ENCODE results near the gene DDX6.
"Not testable (repeated sequence)": the region's sequence is repeated elsewhere in the genome, so short reads cannot be mapped to it uniquely, and the experiment has no call there.

Gene DDX6, protein sequence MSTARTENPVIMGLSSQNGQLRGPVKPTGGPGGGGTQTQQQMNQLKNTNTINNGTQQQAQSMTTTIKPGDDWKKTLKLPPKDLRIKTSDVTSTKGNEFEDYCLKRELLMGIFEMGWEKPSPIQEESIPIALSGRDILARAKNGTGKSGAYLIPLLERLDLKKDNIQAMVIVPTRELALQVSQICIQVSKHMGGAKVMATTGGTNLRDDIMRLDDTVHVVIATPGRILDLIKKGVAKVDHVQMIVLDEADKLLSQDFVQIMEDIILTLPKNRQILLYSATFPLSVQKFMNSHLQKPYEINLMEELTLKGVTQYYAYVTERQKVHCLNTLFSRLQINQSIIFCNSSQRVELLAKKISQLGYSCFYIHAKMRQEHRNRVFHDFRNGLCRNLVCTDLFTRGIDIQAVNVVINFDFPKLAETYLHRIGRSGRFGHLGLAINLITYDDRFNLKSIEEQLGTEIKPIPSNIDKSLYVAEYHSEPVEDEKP

DNA sequence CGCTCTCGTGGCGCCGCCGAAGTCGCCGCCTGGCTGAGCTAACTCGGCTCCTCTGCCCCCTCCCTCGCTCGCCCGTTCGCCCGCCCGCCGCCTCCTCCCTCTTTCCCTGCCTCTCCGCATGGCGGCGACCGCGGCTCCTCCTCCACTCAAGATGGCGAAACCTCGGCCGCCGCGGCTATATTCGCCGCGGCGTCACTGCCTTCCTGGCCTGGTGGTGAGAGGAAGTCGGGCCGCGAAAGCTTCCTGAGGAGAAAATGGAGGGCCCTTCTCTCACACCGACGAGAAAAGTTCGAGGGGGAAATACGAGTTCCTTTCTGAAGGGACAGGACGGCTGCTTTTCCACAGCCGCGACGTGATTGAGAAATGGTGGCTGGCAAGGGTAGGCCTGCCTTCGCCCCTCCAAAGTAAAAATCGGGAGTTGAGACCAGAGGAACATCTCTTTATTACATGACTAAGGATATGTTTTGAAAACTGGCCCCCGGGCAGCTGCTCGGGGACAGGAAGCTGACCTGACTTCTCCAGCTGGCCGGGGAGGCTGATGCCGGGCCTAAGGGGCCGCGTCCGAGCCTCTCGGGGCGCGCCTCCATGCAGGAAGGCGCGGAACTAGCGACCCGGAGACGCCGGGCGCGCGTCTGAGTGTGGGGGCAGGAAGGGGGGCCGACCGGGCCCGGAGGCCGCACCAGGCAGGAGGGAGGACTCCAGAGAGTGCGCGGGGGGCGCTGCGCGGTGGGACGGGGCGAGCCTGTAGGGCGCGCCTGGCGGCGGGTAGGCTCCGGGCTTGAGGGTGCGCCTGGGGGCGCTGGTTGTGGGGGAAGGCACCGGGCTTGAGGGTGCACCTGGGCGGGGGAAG is at the start of gene DDX6:
Gene DDX6 (minus strand): TSS at position 54 of the 850 bp plus-strand sequence. CDS start 4,913 bp downstream, outside the sequence.
- DNase-seq (ENCODE audit: low read depth in 2 of 2) = peak; percentile 81 to 83

DNA sequence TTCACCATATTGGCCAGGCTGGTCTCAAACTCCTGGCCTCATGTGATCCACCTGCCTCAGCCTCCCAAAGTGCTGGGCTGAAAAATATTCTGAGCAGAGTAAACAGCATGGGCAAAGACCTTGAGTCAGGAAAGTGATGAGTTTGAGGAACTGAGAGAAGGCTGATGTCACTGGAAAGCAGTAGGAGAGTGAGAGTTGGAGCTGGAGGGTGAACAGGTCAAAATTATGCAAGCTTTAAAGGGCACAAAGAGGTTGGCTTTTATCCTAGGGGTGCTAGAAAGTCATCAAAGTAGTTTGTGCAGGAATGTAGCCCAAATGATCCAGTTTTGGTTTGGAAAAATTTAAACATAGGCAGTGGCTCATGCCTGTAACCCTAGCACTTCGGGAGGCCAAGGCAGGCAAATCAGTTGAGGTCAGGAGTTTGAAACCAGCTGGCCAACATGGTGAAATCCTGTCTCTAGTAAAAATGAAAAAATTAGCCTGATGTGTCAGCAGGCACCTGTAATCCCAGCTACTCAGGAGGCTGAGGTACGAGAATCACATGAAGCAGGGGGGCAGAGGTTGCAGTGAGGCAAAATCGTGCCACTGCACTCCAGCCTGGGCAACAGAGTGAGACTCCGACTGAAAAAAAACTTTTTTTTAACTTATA is 48.1 kb upstream of the DDX6 start:
- DNase-seq (ENCODE audit: low read depth in 2 of 2) = no peak

DNA sequence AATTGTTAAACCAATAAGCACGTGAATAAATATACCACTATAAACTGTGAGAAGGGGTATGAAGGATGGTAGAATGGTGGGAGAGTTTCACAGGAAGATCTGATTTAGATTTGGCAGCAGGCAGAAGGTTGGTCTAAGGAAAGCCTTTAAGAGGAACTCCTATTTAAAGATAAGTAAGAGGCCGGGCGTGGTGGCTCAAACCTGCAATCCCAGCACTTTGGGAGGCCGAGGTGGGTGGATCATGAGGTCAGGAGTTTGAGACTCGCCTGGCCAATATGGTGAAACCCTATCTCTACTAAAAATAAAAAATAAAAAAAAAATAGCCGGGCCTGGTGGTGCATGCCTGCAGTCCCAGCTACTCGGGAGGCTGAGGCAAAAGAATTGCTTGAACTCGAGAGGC is 46.9 kb upstream of the DDX6 start:
- DNase-seq (ENCODE audit: low read depth in 2 of 2) = no peak

DNA sequence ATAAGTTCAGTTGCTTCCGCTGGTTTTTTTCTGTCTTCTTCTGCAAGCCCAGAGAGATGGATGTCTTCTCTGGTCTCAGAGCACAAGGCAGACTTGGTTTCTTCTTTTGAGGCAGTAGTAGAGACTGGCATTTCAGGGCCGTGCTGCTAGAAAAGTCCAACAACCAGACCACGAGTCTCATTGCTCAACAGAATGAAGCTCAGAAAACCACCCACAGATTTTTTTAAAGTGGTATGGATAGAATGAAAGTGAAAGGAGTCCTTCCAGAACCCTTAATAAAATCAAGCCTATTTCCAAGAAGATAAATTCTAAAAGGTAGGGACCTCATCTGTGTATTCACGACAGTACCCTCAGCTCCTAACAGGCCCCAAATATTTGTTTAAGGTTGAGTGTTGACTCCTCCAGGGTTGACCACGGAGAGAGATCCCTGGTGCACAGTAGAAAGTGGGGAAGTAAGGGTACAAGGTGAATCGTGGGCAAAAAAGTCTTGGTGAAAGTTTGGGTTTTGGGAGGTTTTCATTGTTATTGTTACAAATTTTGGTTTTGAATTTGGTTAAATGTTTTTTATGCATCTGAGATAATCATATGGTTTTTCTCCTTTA is 43.6 kb upstream of the DDX6 start:
- DNase-seq (ENCODE audit: low read depth in 2 of 2) = no peak

DNA sequence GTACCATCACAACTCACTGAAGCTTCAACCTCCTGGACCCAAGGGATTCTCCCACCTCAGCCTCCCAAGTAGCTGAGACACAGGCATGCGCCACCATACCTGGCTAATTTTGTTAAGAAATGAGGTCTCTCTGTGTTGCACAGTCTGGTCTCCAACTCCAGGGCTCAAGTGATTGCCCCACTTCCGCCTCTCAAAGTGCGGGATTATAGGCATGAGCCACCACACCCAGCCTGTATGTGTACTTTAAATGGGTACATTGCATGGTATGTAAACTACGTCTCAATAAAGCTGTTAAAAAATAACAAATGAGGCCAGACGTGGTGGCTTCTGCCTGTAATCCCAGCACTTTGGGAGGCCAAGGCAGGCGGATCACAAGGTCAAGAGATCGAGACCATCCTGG is 36.2 kb upstream of the DDX6 start:
- no peak for DNase-seq (ENCODE audit: low read depth in 2 of 2)

DNA sequence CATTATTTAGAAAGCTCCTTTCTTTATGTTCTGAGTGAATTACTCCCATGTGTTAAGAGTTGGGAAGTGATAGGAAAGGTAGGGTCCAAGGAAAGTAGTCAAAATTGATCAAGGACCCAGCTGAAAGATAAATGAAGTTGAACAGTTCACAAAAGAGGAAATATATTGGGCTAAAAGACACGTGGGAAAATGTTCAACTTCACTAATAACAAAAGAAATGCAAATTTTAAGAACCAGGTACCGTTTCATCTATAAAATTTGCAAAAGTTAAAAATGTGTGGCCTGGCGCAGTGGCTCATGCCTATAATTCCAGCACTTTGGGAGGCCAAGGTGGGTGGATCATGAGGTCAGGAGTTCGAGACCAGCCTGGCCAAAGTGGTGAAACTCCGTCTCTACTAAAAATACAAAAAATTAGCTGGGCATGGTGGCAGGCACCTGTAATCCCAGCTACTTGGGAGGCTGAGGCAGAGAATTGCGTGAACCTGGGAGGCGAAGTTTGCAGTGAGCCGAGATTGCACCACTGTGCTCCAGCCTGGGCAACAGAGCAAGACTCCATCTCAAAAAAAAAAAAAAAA is 32.1 kb upstream of the DDX6 start:
- DNase-seq (ENCODE audit: low read depth in 2 of 2) = not testable (repeated sequence)

DNA sequence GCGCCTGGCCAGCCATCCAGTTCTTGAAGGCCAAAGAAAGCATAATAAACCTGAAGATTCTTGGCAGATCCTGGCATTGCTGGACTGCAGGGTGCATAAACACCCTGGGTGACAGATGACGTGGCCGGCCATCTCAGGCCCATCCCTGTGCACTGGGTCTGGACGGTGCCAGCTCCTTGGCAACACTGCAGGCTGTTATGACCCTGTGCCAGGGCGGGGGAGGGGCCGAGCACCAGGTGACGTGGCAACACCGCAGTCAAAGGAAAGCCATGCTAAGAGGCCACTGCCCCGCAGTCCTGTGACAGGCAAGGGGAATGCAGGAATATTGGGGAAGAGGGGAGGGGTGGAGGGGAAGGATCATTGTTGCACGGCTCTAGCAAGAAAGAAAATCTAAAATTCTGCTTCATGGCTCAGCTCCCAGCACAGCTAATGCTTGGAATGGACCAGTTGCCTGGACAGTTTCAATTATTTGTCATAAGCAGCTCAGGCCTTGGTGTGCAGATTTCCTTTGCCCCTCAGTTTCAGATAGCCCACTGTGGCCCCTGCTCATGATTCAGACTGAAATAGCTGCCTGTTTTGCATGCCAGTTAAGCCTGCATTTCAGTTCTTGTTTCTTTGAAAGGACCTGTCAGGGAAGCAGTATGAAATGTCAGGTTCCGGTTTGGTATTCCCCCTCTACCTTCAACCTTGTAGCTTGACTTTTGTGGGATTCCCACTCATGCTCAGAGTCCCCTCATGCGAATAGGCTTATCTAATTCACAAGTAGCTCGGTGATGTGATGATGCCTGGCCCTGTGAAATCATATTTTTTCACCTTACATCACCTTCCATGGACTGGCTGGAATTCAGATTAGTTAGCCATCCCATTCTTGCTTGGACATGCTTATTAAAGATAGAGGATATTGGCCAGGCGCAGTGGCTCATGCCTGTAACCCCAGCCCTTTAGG is 29.7 kb upstream of the DDX6 start:
- peak in 1 of 2 donors; percentile 14 for DNase-seq (ENCODE audit: low read depth in 2 of 2)

DNA sequence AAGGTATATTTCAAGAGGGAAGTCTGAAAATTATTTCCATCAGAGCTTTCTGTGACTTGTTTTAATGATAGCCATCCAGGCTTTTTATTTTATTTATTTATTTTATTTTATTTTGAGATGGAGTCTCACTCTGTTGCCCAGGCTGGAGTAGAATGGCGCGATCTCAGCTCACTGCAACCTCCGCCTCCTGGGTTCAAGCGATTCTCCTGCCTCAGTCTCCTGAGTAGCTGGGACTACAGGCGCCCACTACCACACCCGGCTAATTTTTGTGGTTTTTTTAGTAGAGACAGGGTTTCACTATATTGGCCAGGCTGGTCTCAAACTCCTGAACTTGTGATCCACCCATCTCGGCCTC is 29.0 kb upstream of the DDX6 start:
- DNase-seq (ENCODE audit: low read depth in 2 of 2) = not testable (repeated sequence)

DNA sequence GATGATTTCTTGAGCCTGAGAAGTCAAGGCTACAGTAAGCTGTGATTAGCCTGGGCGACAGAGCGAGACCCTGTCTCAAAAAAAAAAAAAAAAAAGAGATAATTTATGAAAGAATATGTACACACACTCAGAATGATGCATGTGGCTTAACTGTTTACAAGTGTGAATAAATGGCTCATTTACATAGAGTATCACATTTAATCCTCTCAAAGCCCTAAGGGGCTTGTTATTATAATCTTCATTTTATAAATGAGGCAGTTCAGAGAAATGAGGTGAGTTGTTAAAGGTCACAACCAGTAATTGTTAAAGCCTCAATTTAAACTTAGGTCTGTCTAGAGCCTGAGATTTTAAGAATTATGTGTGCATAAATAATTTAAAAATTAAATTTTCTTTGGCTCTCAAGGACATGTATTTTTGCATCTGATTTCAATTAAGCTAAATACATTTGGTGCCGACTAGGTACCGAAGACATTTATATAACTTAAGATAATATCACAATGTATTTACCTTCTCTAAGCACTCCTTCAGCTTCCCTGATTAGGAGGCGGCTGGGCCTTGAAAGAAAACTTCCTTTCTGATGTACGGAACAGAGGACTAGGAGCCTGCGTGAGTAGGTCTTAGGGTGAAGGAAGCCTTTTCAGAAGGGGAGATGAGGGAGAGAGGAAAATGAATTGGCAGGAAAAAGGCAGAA is 28.5 kb upstream of the DDX6 start:
- no peak for DNase-seq (ENCODE audit: low read depth in 2 of 2)

DNA sequence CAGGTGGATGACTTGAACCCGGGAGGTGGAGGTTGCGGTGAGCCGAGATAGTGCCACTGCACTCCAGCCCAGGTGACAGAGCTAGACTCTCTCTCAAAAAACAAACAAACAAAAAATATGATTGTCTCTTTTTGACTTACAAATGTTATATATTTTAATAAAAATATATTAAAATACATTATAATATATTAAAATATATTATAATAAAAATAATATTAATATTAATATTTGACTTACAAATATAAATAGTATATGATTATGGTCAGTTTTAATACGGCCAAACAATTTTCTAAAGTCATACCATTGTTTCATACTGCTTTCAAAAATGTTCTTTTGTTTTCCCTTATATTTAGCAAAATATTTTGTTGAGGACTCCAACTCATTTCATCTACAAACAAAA is 27.2 kb upstream of the DDX6 start:
- no peak for DNase-seq (ENCODE audit: low read depth in 2 of 2)

DNA sequence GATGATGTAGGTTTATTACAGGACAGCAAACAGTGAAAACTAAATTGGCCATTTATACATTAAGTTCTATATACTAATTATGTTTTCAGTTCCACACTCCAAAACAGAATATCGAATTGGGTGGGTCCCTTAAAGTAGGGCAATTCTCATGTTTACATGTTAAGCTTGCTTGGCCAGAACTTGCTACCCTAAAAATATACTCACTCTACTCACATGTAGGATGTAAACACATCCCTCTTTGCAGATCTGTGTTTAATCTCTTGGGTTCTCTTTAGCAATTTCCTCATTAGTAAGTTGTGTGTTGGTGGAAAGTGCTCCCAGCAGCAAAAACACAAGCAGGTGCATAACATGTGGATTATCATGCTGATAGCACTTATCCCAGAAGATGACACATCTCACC is 22.6 kb upstream of the DDX6 start:
- DNase-seq (ENCODE audit: low read depth in 2 of 2) = no peak

DNA sequence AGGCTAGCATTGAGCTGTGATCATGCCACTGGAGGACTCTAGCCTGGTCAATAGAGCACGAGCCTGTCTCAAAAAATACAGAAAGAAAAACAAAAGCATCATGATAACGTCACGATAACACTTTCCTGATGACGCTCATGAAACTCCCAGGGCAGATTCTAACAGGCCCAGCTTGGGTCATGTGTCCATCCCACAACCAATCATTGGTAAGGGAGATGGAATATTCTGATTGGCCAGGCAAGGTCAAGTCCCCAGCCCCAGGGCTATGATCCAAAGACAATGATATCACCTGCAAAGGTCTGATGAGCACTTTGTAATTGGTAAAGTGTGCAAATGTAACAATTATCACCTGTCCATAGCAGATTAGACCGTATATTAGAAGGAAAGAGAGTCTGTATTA is 21.5 kb upstream of the DDX6 start:
- no peak for DNase-seq (ENCODE audit: low read depth in 2 of 2)

DNA sequence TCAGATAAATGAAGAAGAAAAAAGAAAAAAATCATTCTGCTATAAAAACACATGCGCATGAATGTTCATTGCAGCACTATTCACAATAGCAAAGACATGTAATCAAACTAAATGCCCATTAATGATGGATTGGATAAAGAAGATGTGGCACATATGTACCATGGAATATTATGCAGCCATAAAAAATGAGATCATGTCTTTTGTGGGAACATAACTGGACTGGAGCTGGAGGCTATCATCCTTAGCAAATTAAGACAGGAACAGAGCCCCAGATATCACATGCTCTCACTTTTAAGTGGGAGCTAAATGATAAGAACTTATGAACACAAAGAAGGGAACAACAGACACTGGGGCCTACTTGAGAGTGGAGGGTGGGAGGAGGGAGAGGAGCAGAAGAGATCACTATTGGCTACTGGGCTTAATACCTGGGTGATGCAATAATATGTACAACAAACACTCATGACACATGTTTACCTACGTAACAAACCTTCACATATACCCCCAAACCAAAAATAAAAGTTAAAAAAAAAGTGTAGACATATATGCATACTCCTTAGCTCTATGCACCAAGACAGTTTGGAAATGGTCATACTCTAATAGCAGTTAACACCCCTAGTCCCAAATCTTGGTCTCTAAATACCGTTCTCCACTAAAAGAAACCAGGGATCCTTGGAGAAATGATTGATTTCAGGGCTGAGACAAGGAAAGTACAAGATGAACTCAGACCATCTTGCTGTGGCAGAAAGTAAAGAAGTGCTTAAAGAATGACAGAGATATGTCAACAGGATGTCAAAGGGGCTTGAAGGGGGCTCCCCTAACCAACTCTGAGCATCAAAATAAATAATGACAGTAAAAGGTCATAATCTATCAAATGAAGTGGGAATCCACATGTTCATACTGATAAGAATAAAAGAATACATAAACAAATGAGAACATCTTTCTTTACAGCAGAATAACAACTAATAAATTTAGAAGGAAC is 17.1 kb upstream of the DDX6 start:
- no peak for DNase-seq (ENCODE audit: low read depth in 2 of 2)

DNA sequence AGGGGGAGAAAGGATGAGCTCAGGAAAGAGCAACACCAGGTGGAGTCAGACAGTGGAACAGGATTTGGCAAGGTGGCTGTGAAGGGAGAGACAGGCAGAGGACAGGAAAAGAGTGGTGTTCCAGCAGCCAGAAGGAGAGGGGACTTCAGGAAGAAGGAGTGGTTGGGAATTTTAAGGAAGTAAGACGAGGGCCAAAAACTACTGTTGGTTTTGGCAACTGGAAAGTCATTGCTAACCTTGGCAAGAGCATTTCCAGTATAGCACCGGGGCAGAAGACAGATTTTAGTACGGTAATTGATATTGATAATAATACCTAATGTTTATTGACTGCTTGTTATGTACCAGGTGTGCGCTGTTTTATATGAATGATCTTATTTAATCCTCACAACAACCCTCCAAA is 15.4 kb upstream of the DDX6 start:
- no peak for DNase-seq (ENCODE audit: low read depth in 2 of 2)

DNA sequence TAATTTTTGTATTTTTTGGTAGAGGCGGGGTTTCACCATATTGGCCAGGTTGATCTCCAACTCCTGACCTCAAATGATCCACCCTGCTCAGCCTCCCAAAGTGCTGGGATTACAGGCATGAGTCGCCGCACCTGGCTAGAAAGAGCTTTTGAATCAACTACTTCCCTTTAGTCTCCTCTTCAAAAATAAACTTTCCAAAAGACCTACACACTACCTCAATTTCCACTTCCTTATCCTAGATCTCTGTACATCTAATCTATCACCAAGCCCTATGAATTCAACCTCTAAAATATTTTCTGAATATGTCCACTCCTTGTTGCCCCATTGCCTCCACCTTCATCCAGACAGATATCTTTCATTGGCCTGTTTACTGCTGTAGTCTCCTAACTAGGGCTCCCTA is 13.1 kb upstream of the DDX6 start:
- DNase-seq (ENCODE audit: low read depth in 2 of 2) = no peak

DNA sequence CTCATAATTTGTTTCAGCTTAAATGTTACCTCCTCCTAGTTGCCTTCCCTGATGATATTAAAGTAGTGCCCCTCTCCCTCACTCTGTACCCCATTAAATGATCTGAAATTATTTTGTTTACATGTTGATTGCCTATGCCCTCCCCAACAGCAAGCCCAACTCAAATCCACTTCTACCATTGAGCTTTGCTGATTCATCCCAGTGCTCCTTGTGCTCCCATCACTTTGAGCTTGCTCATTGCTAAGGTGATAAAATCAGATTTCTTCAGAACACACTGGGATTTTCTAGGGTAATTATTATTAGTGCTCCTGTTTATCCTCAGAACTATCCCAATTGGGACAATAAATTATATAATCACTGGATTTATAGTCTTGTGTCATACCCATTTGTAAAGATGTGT is 8.4 kb upstream of the DDX6 start:
- no peak for DNase-seq (ENCODE audit: low read depth in 2 of 2)

DNA sequence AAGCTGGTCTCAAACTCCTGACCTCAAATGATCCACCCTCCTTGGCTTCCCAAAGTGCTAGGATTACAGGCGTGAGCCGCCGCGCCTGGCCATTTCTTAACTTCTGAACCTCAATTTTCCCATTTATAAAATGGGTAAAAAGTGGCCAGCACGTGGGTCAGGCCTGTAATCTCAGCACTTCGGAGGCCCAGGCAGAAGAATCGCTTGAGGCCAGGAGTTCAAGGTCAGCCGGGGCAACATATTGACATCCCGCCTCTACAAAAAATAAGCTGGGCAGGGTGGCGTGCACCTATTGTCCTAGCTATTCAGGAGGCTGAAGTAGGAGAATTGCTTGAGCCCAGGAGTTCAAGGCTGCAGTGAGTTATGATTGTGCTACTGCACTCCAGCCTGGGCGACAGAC is 6.5 kb upstream of the DDX6 start:
- no peak for DNase-seq (ENCODE audit: low read depth in 2 of 2)

DNA sequence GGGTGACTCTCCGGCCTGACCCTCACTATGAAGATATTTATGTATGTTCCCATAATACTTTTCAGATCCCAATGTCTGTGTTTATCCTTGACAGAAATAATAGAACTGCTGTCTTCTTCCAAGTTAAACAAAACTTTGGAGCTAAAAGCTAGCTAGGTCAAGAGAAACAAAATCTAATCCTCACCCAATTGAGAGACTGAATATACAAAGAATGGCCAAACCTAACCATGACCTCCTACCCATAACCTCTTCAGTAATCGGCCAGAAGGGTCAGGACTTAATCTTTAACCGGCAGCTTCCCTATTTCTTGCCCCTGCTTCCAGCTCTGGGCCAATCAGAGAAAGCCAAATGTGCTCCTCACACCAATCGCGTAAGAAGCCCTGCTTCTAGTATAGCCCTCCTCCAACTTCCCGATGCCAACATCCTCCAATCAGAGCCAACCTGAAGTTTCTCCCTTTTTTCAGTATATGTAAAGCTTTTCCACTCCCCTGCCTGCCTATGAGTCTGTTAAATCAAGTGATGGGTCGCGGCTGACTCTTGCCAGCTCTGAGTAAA is 1.7 kb upstream of the DDX6 start:
- DNase-seq (ENCODE audit: low read depth in 2 of 2) = peak; percentile 52 to 59
